ENCODE data around the gene USP44. TPM values are rescaled to one million over a fixed set of nuclear protein-coding genes. Genes with fewer than 3 reads are reported as not detected.

Gene USP44
- total RNA-seq, 1 experiment from 2014 or later, result 0.45 TPM

- in situ Hi-C loops (cut with HindIII; ENCODE audit: low pct_unique_long_range_greater_than_20kb, low sequenced_read_pairs), result no loop called here
- DNase-seq (ENCODE audit: low read depth, low spot score), result no peak
Measured at GRCh38 chr12:95520816-95521215, 30.5 kb downstream of the USP44 start.

- no peak for DNase-seq (ENCODE audit: low read depth, low spot score)
Measured at GRCh38 chr12:95518944-95519343, 32.3 kb downstream of the USP44 start.

GRCh38 chr12:95517246-95517645 is 34.0 kb downstream of the USP44 start:
- in situ Hi-C loops (cut with HindIII; ENCODE audit: low pct_unique_long_range_greater_than_20kb, low sequenced_read_pairs), result no loop called here
- no peak for DNase-seq (ENCODE audit: low read depth, low spot score)

More at GRCh38 chr12:95518944-95519343, 32.3 kb downstream of the USP44 start:
- in situ Hi-C loops (cut with HindIII; ENCODE audit: low pct_unique_long_range_greater_than_20kb, low sequenced_read_pairs), result no loop called here

GRCh38 chr12:95516757-95517156 is 34.5 kb downstream of the USP44 start:
- DNase-seq (ENCODE audit: low read depth, low spot score), result no peak
- in situ Hi-C loops (cut with HindIII; ENCODE audit: low pct_unique_long_range_greater_than_20kb, low sequenced_read_pairs), result no loop called here

- in situ Hi-C loops (cut with HindIII; ENCODE audit: low pct_unique_long_range_greater_than_20kb, low sequenced_read_pairs), result no loop called here
Measured at GRCh38 chr12:95515197-95515596, 36.1 kb downstream of the USP44 start.

GRCh38 chr12:95513599-95513998 is 37.7 kb downstream of the USP44 start:
- in situ Hi-C loops (cut with HindIII; ENCODE audit: low pct_unique_long_range_greater_than_20kb, low sequenced_read_pairs), result no loop called here
- DNase-seq (ENCODE audit: low read depth, low spot score), result no peak

More at GRCh38 chr12:95515197-95515596, 36.1 kb downstream of the USP44 start:
- no peak for DNase-seq (ENCODE audit: low read depth, low spot score)

- in situ Hi-C loops (cut with HindIII; ENCODE audit: low pct_unique_long_range_greater_than_20kb, low sequenced_read_pairs), result no loop called here
- DNase-seq (ENCODE audit: low read depth, low spot score), result no peak
Measured at GRCh38 chr12:95511977-95512376, 39.3 kb downstream of the USP44 start.

GRCh38 chr12:95509300-95509699 is 42.0 kb downstream of the USP44 start:
- DNase-seq (ENCODE audit: low read depth, low spot score), result no peak
- in situ Hi-C loops (cut with HindIII; ENCODE audit: low pct_unique_long_range_greater_than_20kb, low sequenced_read_pairs), result no loop called here

GRCh38 chr12:95506707-95507523 is 44.4 kb downstream of the USP44 start:
- no peak for DNase-seq (ENCODE audit: low read depth, low spot score)
- in situ Hi-C loops (cut with HindIII; ENCODE audit: low pct_unique_long_range_greater_than_20kb, low sequenced_read_pairs), result no loop called here

- in situ Hi-C loops (cut with HindIII; ENCODE audit: low pct_unique_long_range_greater_than_20kb, low sequenced_read_pairs), result no loop called here
- no peak for DNase-seq (ENCODE audit: low read depth, low spot score)
Measured at GRCh38 chr12:95505039-95505438, 46.2 kb downstream of the USP44 start.

GRCh38 chr12:95504140-95504539 is 47.1 kb downstream of the USP44 start:
- in situ Hi-C loops (cut with HindIII; ENCODE audit: low pct_unique_long_range_greater_than_20kb, low sequenced_read_pairs), result no loop called here

GRCh38 chr12:95499772-95500171 is 51.5 kb downstream of the USP44 start:
- no peak for DNase-seq (ENCODE audit: low read depth, low spot score)
- in situ Hi-C loops (cut with HindIII; ENCODE audit: low pct_unique_long_range_greater_than_20kb, low sequenced_read_pairs), result no loop called here

More at GRCh38 chr12:95504140-95504539, 47.1 kb downstream of the USP44 start:
- no peak for DNase-seq (ENCODE audit: low read depth, low spot score)

GRCh38 chr12:95498968-95499367 is 52.3 kb downstream of the USP44 start:
- DNase-seq (ENCODE audit: low read depth, low spot score), result no peak
- in situ Hi-C loops (cut with HindIII; ENCODE audit: low pct_unique_long_range_greater_than_20kb, low sequenced_read_pairs), result no loop called here

- no peak for DNase-seq (ENCODE audit: low read depth, low spot score)
- in situ Hi-C loops (cut with HindIII; ENCODE audit: low pct_unique_long_range_greater_than_20kb, low sequenced_read_pairs), result no loop called here
Measured at GRCh38 chr12:95497031-95497430, 54.2 kb downstream of the USP44 start.

GRCh38 chr12:95495433-95495832 is 55.8 kb downstream of the USP44 start:
- in situ Hi-C loops (cut with HindIII; ENCODE audit: low pct_unique_long_range_greater_than_20kb, low sequenced_read_pairs), result no loop called here
- DNase-seq (ENCODE audit: low read depth, low spot score), result no peak

- in situ Hi-C loops (cut with HindIII; ENCODE audit: low pct_unique_long_range_greater_than_20kb, low sequenced_read_pairs), result no loop called here
- DNase-seq (ENCODE audit: low read depth, low spot score), result no peak
Measured at GRCh38 chr12:95494888-95495287, 56.4 kb downstream of the USP44 start.

- no peak for DNase-seq (ENCODE audit: low read depth, low spot score)
- in situ Hi-C loops (cut with HindIII; ENCODE audit: low pct_unique_long_range_greater_than_20kb, low sequenced_read_pairs), result no loop called here
Measured at GRCh38 chr12:95492462-95492861, 58.8 kb downstream of the USP44 start.

GRCh38 chr12:95487024-95487423 is 64.3 kb downstream of the USP44 start:
- peak; percentile 14 for DNase-seq (ENCODE audit: low read depth, low spot score)
- in situ Hi-C loops (cut with HindIII; ENCODE audit: low pct_unique_long_range_greater_than_20kb, low sequenced_read_pairs), result no loop called here

- in situ Hi-C loops (cut with HindIII; ENCODE audit: low pct_unique_long_range_greater_than_20kb, low sequenced_read_pairs), result no loop called here
- no peak for DNase-seq (ENCODE audit: low read depth, low spot score)
Measured at GRCh38 chr12:95484524-95484923, 66.8 kb downstream of the USP44 start.

Measured in SK-MEL-5 (cell line).